Measurements from ENCODE around the gene ZNF831. TPM values are rescaled to one million over a fixed set of nuclear protein-coding genes. Genes with fewer than 3 reads are reported as not detected.

The ZNF831 gene
- total RNA-seq, 1 donor from 2014 or later = 0.17 TPM

DNA sequence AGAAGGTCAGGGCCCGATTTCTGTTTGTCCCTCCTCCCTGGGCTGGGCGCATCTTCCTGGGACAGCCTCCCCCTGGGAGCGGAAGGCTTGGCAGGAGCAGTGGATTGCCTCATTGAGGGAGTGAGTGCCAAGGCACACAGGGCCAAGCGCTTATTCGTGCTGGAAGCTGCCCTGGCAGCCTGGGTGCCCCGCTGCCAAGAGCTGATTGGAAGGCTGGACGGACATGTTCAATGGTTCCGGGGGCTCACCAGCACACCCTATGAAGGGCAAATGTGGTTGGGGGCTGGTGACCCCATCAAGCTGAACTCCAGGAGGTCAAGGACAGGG lies 10.3 kb upstream of the ZNF831 start:
- intact Hi-C loops (cut with micrococcal nuclease) = no loop called here
- ATAC-seq = peak; percentile 92

DNA sequence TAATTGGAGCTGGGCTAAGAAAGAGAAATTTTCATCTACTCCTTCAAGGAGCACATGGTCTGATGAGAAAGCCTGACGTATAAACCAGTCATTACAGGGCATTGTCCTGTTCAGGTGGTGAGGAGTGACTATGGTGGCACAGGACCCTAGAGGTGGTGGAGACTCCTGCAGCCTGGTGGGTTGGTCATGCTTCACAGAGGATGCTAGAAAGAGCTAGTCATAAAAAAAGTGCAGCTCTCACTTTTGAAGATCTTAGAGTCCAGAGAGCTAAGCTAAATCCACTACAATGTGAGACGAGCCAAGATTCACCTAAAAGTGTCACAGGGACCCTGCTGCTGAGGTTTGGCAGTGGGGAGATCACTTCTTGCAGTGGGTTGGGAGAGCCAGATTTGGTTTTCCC lies 9.8 kb upstream of the ZNF831 start:
- intact Hi-C loops (cut with micrococcal nuclease) = no loop called here
- ATAC-seq (no peak), DNase-seq (no peak)

More for the DNA sequence above, 10.3 kb upstream of the ZNF831 start:
- peak; percentile 69 for DNase-seq

- ATAC-seq = no peak
- no peak for DNase-seq
- intact Hi-C loops (cut with micrococcal nuclease) = no loop called here
Observed at GRCh38 chr20:59154317-59155013, 9.2 kb upstream of the ZNF831 start.

GRCh38 chr20:59157064-59157463 lies 6.6 kb upstream of the ZNF831 start:
- intact Hi-C loops (cut with micrococcal nuclease) = no loop called here
- no peak for ATAC-seq
- no peak for DNase-seq

DNA sequence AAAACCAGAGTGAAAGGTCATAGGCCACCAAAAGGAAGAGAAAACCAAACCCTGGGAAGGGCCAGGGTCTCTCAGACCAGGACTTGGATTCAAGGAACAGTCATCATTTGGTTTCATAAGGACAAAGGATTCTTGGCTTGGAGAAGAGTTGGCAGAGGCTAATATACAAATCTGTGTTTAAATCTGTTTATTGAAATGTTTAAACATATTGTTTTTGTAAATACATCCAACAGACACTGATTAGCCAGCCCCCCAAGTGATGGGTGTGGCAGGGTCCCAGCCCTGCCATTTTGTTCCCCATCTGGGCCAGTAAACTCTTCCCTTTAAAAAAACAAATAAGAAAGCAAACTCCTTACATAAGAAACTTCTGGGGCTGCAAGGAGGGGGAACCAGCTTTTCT lies 6.1 kb upstream of the ZNF831 start:
- ATAC-seq = no peak
- intact Hi-C loops (cut with micrococcal nuclease) = no loop called here
- DNase-seq = no peak

GRCh38 chr20:59157961-59158541 lies 5.6 kb upstream of the ZNF831 start:
- ATAC-seq = no peak
- intact Hi-C loops (cut with micrococcal nuclease) = no loop called here

GRCh38 chr20:59158673-59159072 lies 4.9 kb upstream of the ZNF831 start:
- intact Hi-C loops (cut with micrococcal nuclease) = no loop called here
- no peak for DNase-seq
- ATAC-seq = no peak

More at GRCh38 chr20:59157961-59158541, 5.6 kb upstream of the ZNF831 start:
- no peak for DNase-seq

- ATAC-seq (no peak), DNase-seq (no peak)
- intact Hi-C loops (cut with micrococcal nuclease) = no loop called here
Observed at GRCh38 chr20:59159091-59159490, 4.5 kb upstream of the ZNF831 start.

GRCh38 chr20:59159493-59160376 lies 3.9 kb upstream of the ZNF831 start:
- DNase-seq (no peak), ATAC-seq (no peak)
- intact Hi-C loops (cut with micrococcal nuclease) = no loop called here

GRCh38 chr20:59160389-59161115 lies 3.1 kb upstream of the ZNF831 start:
- intact Hi-C loops (cut with micrococcal nuclease) = no loop called here
- ATAC-seq (no peak), DNase-seq (no peak)

- intact Hi-C loops (cut with micrococcal nuclease) = no loop called here
- DNase-seq = no peak
- no peak for ATAC-seq
Observed at GRCh38 chr20:59161721-59162120, 1.9 kb upstream of the ZNF831 start.

GRCh38 chr20:59164686-59165391 lies 1.2 kb downstream of the ZNF831 start:
- DNase-seq (no peak), ATAC-seq (no peak)
- intact Hi-C loops (cut with micrococcal nuclease) = no loop called here

GRCh38 chr20:59165396-59165795 lies 1.8 kb downstream of the ZNF831 start:
- ATAC-seq (no peak), DNase-seq (no peak)
- intact Hi-C loops (cut with micrococcal nuclease) = no loop called here

GRCh38 chr20:59165891-59166709 lies 2.5 kb downstream of the ZNF831 start:
- no peak for ATAC-seq
- intact Hi-C loops (cut with micrococcal nuclease) = no loop called here
- no peak for DNase-seq

DNA sequence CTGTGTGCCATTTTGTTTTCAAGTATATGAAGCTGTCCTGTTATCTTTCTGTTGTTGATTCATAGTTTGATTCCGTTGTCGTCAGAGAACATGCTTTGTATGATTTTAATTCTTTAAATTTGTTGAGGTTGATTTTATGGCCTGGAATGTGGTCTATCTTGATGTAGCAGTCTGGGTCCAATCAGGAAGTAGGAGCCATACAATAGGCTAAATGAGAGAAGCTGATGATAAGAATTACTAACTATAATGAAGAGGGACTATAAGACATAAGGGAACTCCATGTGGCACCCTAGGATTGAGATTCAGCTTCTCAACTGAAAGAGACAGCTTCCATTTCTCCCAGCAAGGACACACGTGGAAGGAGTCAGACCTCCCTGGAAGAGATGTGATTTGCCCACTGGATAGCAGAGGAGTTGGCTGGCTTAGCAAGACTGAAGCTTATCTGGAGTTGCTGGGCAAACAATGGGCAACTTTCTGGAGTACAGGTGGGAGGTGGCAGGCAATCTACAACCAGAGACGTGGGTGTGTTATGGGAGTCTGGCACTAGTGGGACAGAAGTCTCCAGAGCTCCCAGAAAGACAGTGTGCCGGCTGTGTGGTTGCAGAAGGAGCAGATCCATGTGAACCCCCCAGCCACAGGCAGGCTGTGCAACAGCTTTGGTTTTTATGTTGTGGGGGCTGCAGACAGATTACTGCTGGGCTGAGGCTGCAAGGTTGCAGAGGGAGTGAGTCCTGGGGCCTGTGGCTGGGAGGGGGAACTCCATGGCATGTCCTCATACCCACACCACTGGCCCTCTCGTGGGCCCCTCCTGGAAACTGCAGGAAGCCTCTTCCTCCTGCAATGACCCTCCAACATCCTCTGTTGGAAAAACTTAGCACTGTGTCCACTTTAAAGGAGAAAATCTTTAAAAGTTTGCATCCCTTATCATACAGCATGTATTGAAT lies 7.1 kb downstream of the ZNF831 start:
- ATAC-seq = no peak
- no peak for DNase-seq
- intact Hi-C loops (cut with micrococcal nuclease) = no loop called here

GRCh38 chr20:59171986-59172385 lies 8.4 kb downstream of the ZNF831 start:
- ATAC-seq = no peak
- no peak for DNase-seq
- intact Hi-C loops (cut with micrococcal nuclease) = no loop called here

GRCh38 chr20:59173938-59174491 lies 10.4 kb downstream of the ZNF831 start:
- ATAC-seq = no peak
- intact Hi-C loops (cut with micrococcal nuclease) = no loop called here
- DNase-seq = no peak

Data from left ventricle myocardium superior (tissue), 1 donor.